KMS-11 (cell line): ENCODE results near the gene IRX5.

Experiments used
- H2AFZ ChIP-seq: fragments of 200-600 bp; sonication (generic); 2 replicates; pipeline ENCODE4 v1.6.1; 2016; ENCODE audit warnings: antibody characterized with exemption, mixed run types, low read depth
- H3K27ac ChIP-seq: fragments of 200-600 bp; sonication (generic); 2 replicates; pipeline ENCODE4 v1.6.1; 2016; ENCODE audit warnings: mild to moderate bottlenecking, mixed run types
- H3K27me3 ChIP-seq: fragments of 200-600 bp; sonication (generic); 2 replicates; pipeline ENCODE4 v1.6.1; 2017; ENCODE audit warnings: mild to moderate bottlenecking, low read depth, mixed run types, moderate library complexity; ENCODE audit not compliant: insufficient read depth
- H3K36me3 ChIP-seq: fragments of 200-600 bp; sonication (generic); 2 replicates; pipeline ENCODE4 v1.6.1; 2017; ENCODE audit warnings: mild to moderate bottlenecking, mixed run types; ENCODE audit not compliant: insufficient read depth
- H3K4me1 ChIP-seq: fragments of 200-600 bp; sonication (generic); 2 replicates; pipeline ENCODE4 v1.6.1; 2016; ENCODE audit warnings: mild to moderate bottlenecking, low read depth, mixed run types; ENCODE audit not compliant: poor library complexity, severe bottlenecking
- H3K4me2 ChIP-seq: fragments of 200-600 bp; sonication (generic); 2 replicates; pipeline ENCODE4 v1.7.0; 2016; ENCODE audit warnings: mild to moderate bottlenecking, mixed run types
- H3K4me3 ChIP-seq: fragments of 200-600 bp; sonication (generic); IDR thresholded peaks from 2 replicates; pipeline ENCODE4 v1.6.1; 2017; ENCODE audit warnings: low read depth, low read length, mixed read lengths; ENCODE audit not compliant: insufficient read depth
- H3K79me2 ChIP-seq: fragments of 200-600 bp; sonication (generic); 2 replicates; pipeline ENCODE4 v1.6.1; 2016; ENCODE audit warnings: low read depth, mixed run types; ENCODE audit not compliant: insufficient read depth
- H3K9ac ChIP-seq: fragments of 200-600 bp; sonication (generic); 2 replicates; pipeline ENCODE4 v1.6.1; 2016; ENCODE audit warnings: mild to moderate bottlenecking, mixed run types
- H4K20me1 ChIP-seq: fragments of 200-600 bp; sonication (generic); 2 replicates; pipeline ENCODE4 v1.6.1; 2016; ENCODE audit warnings: mild to moderate bottlenecking, mixed run types; ENCODE audit not compliant: insufficient read depth
- TF ChIP-seq, protein P1 (sequence below): fragments of 200-600 bp; sonication (generic); conservative IDR thresholded peaks from 2 replicates; pipeline ENCODE4 v1.6.1; 2017; ENCODE audit warnings: low read depth, mild to moderate bottlenecking, antibody characterized with exemption, low read length, moderate library complexity, mixed read lengths

IRX5 gene

GRCh38 chr16:54931120-54932014, 702 bp downstream of the IRX5 start:
- TF ChIP-seq, protein P1, sequence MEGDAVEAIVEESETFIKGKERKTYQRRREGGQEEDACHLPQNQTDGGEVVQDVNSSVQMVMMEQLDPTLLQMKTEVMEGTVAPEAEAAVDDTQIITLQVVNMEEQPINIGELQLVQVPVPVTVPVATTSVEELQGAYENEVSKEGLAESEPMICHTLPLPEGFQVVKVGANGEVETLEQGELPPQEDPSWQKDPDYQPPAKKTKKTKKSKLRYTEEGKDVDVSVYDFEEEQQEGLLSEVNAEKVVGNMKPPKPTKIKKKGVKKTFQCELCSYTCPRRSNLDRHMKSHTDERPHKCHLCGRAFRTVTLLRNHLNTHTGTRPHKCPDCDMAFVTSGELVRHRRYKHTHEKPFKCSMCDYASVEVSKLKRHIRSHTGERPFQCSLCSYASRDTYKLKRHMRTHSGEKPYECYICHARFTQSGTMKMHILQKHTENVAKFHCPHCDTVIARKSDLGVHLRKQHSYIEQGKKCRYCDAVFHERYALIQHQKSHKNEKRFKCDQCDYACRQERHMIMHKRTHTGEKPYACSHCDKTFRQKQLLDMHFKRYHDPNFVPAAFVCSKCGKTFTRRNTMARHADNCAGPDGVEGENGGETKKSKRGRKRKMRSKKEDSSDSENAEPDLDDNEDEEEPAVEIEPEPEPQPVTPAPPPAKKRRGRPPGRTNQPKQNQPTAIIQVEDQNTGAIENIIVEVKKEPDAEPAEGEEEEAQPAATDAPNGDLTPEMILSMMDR, result no peak
- peak overlapping the region; percentile 73 for H3K27ac ChIP-seq
- H3K4me2 ChIP-seq, result peak overlapping the region; percentile 62
- H3K79me2 ChIP-seq, result peaks cover 20% of the 10 kb centered on the region
- no peaks in the 10 kb centered on the region for H4K20me1 ChIP-seq
- no peaks in the 10 kb centered on the region for H3K4me1 ChIP-seq
- H3K27me3 ChIP-seq, result no peaks in the 10 kb centered on the region
- peak overlapping the region; percentile 54 for H2AFZ ChIP-seq
- peak overlapping the region; percentile 73 for H3K9ac ChIP-seq
- no peak overlapping the region for H3K4me3 ChIP-seq
- no peaks in the 10 kb centered on the region for H3K36me3 ChIP-seq

DNA sequence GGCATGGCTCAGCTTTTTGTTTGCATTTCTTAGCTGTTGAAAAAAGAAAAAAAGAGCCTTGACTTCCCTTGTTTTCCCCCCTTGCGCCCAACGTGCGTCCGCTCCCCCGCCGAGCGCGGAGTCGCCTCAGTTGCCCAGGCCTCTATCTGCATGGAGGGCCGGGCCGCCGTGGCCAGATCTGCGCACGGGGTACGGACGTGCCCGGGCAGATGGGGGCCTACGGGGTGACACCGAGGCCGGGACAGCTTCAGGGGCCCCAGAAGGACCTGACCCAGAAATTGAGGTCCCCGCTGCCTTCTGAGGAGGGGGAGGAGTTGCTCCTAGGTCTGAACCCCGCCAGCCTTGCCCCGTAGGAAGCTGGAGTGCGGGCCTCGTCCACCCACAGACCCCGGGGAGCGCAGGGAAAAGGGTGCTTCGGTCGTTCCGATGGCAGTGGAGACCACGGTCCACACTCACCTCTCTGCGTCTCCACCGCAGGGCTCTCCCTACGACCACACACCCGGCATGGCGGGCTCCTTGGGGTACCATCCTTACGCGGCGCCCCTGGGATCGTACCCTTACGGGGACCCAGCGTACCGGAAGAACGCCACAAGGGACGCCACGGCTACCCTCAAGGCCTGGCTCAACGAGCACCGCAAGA, 1.5 kb downstream of the IRX5 start:
- no peak overlapping the region for H3K4me3 ChIP-seq
- peak overlapping the region; percentile 54; the same call in 1 of the 2 replicates for H2AFZ ChIP-seq
- peak overlapping the region; percentile 62 for H3K4me2 ChIP-seq
- TF ChIP-seq, protein P1, result no peak
- no peaks in the 10 kb centered on the region for H3K27me3 ChIP-seq
- H3K9ac ChIP-seq, result peak overlapping the region; percentile 73; the same call in 1 of the 2 replicates
- no peaks in the 10 kb centered on the region for H4K20me1 ChIP-seq
- H3K36me3 ChIP-seq, result no peaks in the 10 kb centered on the region
- no peaks in the 10 kb centered on the region for H3K4me1 ChIP-seq
- peaks cover 12% of the 10 kb centered on the region for H3K79me2 ChIP-seq
- no peak overlapping the region; the same call in 1 of the 2 replicates for H3K27ac ChIP-seq

GRCh38 chr16:54932737-54933254, 2.1 kb downstream of the IRX5 start:
- Histone ChIP-seq H4K20me1 (no peaks in the 10 kb centered on the region), H3K4me3 (no peak overlapping the region), H2AFZ (no peak overlapping the region), H3K4me2 (no peak overlapping the region), H3K27ac (no peak overlapping the region), H3K79me2 (peaks cover 7% of the 10 kb centered on the region; the same call in 1 of the 2 replicates), H3K4me1 (no peaks in the 10 kb centered on the region), H3K27me3 (no peaks in the 10 kb centered on the region), H3K9ac (no peak overlapping the region), H3K36me3 (no peaks in the 10 kb centered on the region)
- TF ChIP-seq, protein P1, result no peak

- Histone ChIP-seq H2AFZ (no peak overlapping the region), H3K79me2 (peaks cover 7% of the 10 kb centered on the region; the same call in 1 of the 2 replicates), H3K27ac (no peak overlapping the region), H3K27me3 (no peaks in the 10 kb centered on the region), H4K20me1 (no peaks in the 10 kb centered on the region), H3K4me1 (no peaks in the 10 kb centered on the region), H3K9ac (no peak overlapping the region), H3K36me3 (no peaks in the 10 kb centered on the region), H3K4me2 (no peak overlapping the region), H3K4me3 (no peak overlapping the region)
- TF ChIP-seq, protein P1, result no peak
Observed at GRCh38 chr16:54933281-54934011, 2.8 kb downstream of the IRX5 start.
